ENCODE data around the gene NF2.
A peak's percentile ranks its signal among the peaks of the same experiment; 100 is the strongest.

Gene NF2

DNA sequence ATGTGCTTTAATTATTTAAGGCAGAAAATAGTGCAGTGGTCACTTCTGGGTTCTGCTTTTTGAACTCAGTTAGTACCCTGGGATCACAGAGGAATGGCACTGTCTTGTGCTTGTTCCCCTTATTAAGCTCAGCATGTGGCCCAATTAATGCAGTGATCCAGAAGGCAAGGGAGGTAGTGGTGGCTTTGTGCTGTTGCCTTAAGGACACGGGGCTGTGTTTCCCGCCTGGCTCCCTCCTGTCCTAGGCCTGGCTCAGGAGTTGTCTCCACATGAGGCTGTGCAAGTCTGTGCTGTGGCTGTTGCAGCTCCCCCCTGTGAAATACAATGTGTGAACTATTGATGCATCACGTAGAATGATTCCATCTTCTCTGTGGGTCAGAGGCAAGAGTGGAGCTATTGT lies 67.2 kb downstream of the NF2 start:
- peak; percentile 93 for DNase-seq

DNA sequence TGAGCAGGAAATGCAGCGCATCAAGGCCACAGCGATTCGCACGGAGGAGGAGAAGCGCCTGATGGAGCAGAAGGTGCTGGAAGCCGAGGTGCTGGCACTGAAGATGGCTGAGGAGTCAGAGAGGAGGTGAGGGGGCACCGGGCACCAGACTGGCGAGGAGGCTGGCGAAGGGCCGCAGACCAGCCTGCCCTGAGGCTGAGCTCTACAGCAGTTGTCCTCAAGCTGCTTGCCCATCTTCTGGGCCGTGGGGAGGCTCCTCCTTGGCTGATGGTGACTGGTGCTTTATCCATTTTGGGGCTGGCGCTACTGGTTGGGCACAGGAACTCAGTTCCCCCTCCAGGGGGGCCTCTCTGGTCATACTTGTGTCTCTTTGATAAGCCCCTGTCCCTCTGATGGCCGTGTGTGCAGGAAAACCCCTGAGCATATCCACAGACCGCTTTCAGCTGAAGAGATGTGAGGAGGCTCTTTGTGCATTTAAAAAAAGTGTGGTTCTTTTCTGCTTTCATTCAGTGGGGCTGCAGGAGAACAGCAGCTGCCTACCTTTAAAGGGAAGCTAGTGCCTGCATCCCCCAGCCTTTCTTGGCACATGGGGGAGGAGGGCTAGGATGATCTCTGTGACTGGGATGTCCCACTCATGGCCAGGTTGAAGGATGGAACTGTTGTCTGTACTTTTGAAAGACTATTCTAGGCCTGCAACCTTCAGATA lies 70.1 kb downstream of the NF2 start:
- no peak for DNase-seq

DNA sequence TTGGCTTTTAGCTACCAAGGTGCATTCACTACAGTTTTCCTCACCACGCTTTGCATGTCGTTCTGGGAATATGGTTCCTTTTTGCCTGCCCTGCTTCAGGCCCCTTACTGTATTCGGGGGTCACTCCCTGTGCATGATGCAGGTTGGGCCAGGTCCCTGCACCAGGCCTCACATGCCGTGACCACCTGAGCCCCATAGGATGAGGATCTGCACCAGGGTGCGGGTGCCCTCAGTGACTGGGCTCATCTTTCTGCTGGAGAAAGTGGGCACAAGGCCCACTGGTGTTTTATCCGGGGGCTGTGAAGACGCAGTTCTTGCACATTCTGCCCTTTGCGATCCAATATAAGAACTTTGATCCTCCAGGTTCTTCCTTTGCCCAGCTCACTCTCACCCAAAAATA lies 70.7 kb downstream of the NF2 start:
- no peak for DNase-seq

DNA sequence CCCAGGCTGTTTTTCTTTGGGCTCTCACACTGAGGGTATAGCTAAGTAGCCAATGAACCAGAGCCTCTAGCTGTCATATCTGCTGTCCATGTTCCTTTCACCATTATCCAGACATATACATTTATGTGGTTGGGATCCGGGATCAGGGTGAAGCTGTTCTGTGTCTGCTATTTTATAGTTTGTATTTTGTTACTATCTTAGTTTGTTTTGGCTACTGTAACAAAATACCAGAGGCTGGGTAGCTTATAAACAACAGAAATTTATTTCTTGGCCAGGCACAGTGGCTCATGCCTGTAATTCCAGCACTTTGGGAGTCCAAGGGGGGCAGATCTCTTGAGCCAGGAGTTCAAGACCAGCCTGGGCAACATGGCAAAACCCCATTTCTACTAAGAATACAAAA lies 75.9 kb downstream of the NF2 start:
- DNase-seq, result no peak

- no peak for DNase-seq
These were observed 80.1 kb downstream of the NF2 start for GRCh38 chr22:29683536-29683935.

DNA sequence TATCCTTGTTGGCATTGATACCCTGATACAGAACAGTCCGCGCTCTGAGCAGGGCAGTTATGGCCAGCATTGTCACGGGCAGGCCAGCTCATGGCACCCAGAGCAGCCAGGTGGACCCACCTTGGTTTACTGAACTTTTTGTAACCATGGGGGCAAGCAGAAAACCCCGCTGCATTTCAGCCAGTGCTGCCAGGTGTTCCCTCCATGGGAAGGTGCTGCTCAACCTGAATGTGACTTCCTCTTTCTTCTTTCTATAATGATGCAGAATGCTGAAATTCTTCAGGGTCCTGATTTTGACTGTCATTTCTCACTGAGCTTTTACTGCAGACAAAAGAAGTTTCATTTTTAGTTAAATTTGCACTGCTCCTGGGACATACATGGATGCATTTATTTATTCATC lies 80.8 kb downstream of the NF2 start:
- DNase-seq, result no peak

DNA sequence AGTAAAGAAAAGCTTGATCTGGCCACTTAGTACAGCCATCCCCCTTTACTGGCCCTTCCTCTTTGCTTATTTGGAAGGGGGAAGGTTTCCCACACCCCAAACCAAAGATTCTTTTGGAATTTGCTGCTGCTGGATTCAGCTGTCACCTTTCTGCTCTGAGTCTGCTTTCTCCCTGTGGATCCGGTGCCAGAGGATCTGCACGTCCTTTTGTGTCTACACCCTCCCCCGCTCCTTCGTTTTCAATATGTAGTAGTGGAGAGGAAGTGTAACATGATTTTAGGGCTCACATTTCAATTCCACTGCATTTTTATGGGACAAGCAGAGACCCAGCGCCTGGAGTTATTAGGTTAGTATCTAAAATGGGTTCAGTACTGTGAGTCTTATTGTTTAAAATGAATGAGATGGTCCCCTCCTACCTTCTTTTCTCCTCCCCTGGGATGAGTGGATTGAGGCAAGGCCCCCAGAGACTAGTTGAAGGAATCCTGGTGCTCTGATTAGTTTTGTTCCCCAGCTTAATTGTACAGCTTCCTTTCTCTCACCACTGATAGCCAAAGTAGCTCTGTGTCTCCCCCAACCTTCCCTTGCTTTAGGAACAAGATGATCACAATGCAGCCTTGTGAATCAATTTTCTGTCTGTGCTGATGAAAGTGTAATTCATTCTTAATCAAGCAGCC lies 85.9 kb downstream of the NF2 start:
- DNase-seq, result no peak

DNA sequence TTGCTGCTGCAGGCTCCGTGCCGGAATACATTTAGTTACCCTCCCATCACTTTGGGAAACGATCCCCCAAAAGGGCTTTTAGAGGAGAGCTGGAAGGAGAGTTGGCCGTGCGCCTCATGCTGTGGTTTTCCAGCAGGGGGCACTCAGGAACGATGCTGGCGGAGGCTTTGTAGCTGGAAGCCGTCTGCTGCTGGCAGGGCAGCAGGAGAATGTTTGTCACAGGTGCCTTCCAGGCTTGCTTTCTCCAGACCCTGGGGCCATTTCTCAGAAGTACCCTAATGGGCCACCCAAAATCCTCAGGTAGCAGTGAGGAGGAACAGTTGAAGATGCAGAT lies 86.4 kb downstream of the NF2 start:
- DNase-seq, result peak; percentile 90

GRCh38 chr22:29690476-29690875 lies 87.0 kb downstream of the NF2 start:
- DNase-seq, result peak; percentile 89

DNA sequence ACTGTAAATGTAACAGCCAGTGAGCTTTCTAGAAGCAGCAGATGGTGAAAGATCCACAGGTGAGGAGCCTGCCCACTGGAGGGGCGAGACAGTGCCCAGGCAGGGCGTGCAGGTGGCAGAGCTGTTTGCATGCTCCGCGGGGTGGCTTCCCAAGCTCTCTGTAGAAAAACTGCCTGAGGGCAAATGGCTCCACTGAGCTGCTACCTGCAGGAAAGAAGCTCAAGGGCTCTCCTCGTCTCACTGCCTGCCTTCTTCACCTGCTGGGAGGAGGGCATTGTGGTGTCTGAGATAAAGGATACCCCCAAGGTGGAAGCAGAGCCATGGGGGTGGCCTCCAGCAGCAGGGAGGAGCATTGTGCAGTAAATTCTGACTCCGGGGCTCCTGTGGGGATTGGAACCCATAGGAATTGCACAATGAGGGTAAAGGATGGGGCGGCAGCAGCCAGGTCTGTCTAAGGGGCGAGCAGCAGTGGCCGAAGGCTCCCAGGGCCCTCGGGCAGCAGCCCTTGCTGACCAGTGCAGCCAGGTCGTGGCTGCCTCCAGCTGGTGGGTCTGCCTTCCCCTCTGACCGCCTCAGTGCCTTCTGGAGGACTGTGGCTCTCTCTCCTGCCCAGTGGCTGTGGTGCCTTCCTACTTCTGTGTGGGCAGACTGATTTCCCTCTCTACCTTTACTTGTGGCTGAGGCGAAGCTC lies 88.3 kb downstream of the NF2 start:
- DNase-seq, result no peak

GRCh38 chr22:29692327-29692640 lies 88.9 kb downstream of the NF2 start:
- DNase-seq, result no peak

DNA sequence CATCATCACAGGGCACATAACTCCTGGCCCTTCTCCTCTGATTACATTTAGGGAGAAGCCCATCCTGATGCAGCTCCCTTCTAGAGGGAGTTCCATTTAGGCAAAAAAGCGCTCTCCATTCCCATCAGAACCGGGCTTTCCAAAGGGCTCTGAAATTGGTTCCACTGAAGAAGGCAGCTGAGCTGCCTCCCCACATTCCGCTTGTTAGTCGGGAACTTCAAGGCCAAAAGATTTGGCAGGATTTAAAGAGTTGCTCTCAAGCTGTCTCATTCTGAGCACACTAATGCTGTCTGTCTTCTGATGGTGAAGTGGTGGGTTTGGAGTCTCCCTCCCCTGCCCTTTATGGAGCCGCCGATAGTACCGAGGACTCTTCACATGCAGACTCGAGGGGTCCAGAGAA lies 89.7 kb downstream of the NF2 start:
- no peak for DNase-seq

- no peak for DNase-seq
These were observed 90.2 kb downstream of the NF2 start for GRCh38 chr22:29693671-29694070.

DNA sequence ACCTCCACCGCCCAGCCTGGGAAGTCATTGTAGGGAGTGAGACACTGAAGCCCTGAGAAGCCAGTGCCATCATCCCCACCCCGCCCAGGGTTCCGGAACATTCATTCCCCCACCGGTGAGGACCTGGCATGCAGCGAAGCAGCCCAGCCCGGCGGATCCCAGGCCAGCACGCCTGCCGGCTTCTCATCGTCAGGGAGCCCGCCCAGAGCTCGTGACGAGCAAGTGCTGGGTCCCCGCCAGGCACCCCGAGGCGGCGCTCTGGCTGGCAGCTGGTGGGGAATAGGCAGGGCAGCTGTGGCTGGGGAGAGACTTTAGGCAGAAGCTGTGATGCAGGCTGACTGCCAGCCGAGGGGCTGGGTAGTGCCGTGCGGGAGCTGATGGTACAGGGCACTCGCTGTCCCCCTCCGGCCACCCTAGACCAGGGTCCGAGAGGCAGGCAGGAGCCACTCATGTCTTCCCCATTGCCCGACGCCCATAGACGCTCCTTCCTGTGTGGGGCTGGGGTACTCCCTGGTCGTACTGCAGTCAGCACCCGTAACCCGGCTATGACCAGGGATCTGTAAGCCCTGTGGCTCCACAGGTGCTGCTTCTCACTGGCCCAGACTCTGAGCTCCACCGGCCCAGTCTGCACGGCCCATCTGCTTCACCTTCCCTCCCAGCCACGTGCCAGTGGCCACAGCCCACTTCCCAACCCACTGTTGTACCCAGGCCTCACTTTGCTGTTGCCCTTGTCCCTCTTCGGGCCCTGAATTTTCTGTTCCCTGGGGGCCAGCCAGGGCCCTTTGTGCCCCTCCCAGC lies 91.9 kb downstream of the NF2 start:
- DNase-seq, result no peak

- no peak for DNase-seq
These were observed 94.6 kb downstream of the NF2 start for GRCh38 chr22:29697853-29698598.

DNA sequence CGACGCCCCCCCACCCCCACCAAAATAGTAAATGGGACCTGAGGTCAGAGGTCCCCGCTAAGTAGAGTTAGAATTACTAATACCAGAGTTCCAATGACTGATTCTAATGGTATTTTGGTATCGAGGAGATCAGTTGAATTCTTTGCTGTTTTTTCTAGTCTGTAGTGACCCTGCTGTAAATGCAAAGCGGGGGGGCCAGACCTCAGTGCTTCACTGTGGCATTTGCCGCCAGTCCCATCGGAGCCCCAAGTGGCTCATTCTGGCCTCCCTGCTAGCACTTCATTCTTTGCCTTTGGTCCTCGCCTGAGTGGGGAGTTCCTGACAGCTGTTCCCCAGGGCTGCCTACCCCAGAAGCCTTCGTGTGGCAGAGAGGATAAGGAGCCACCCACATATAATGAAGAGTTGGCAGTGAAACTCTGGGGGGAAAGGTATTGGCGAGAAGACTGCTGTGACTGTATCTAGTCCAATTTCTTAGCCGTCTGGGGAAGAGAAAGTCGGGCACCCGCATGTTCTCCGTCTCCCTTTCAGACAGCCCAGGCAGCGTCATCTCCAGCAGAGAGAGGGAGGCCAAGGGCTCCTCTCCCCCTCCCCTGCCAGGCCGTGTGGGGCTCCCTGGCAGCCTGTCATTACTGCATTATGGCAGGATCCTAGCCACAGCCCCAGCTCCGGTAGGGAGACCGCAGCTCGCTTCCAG lies 96.9 kb downstream of the NF2 start:
- DNase-seq, result no peak

GRCh38 chr22:29700900-29701154 lies 97.4 kb downstream of the NF2 start:
- no peak for DNase-seq

DNA sequence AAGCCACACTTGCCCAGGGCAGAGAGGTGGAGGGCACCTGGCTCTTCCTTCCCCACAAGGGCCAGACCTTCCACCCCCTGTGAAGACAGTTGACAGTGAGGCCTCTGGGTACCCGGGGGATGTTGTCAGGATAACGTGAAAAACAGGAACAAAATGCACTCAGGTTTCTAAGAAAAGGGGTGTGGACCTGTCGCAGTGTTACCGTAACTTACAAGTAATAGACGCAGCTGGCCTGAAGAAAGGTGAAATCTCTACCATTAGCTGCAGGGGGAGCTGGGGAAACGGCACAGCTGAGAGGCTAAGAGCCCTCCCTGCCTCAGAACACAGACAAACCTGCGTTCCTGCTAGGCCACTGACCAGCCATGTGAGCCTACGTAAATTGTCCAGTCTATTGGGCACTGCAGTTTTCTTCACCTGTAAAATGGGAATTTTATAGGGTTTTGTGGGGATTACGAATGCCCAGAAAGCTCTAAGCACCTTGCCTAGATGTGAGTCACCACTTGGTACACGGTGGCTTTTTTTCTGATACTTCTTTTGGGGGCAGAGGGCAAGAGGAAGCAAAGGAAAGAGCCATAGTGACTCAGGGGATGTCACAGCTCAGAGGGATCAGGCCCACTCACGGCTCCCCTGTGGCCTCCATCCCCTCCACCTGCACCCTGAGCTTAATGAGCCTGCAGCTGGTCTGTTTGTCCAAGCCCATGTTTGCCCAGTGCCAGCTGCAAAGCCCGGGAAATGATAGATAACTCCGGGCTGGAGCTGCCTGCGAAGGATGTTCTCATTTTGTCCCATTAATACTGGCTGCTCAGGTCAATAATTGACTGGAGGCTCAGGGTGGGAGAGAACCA lies 97.9 kb downstream of the NF2 start:
- DNase-seq, result no peak

GRCh38 chr22:29702000-29702930 lies 98.8 kb downstream of the NF2 start:
- no peak for DNase-seq

DNA sequence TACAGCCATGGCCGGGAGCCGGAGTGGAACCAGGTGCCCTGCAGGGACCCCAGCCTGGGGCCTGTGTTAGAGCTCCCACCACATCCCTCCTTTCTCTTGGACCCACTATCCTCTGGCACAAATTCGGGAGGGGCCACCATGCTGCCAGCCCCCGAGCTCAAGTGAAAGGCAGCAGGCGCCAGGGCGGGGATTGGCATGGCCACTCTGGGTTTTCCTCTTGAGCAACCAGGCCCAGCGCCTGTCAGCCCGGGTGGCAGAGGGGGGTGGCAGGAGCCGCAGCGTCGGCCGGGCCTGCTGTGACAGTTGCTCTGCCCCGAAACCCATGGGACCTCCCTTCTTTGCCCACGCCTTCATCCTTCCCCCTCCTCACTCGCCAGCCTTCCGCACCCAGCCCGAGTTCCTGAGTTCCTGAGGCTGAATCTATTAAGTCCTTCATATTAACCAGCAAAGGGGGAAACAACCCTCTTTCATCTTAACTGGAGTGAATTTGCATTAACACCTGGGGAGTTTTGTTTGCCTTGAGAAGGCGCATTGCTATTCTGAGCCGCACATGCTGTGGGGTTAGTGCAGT lies 99.6 kb downstream of the NF2 start:
- peak; percentile 48 for DNase-seq

Measured in eye (tissue), 1 donor.